Cardiac fibroblast (primary cell): ENCODE results near the gene FNIP2.
"Not testable (repeated sequence)": the region's sequence is repeated elsewhere in the genome, so short reads cannot be mapped to it uniquely, and the experiment has no call there.

Source experiments
- DNase-seq, 2 donors: peaks; one replicate each; pipeline versions ENCODE4 v3.0.0 to v3.0.0-alpha.2; 2010; ENCODE audit warnings: low read depth in 2 of 2
- H3K4me3 ChIP-seq, 2 donors: replicated peaks in 1 of 2; 1 replicate in 1 of 2; 2 replicates in 1 of 2; pipeline ENCODE4 v1.5.1; 2011; ENCODE audit warnings: low read depth in 2 of 2, low read length in 2 of 2, mild to moderate bottlenecking in 2 of 2, moderate library complexity in 1 of 2
- TF ChIP-seq, protein P1 (sequence below): IDR thresholded peaks from one replicate; pipeline ENCODE4 v1.5.1; 2011; ENCODE audit warnings: low read depth, mild to moderate bottlenecking, low read length, inconsistent platforms

FNIP2 gene

DNA sequence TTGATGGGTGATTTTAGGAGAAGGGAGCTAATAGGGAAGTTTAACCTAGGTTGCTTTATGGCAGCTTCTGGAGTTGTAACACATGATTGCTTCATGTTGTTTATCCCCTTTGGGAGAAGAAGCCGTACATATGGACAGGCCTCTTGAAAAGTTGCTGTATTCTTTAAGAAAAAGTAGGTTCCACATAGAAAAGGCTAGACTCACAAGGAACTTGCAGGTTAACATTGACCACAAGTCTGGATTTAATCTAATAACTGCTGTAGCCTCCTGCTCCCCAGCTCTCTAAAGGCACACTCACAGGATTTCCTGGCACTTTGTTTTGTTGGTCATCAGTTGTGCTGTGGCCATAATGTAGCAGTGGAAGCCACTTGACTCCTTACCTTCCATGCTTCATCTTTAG, 19.7 kb downstream of the FNIP2 start:
- TF ChIP-seq, protein P1, sequence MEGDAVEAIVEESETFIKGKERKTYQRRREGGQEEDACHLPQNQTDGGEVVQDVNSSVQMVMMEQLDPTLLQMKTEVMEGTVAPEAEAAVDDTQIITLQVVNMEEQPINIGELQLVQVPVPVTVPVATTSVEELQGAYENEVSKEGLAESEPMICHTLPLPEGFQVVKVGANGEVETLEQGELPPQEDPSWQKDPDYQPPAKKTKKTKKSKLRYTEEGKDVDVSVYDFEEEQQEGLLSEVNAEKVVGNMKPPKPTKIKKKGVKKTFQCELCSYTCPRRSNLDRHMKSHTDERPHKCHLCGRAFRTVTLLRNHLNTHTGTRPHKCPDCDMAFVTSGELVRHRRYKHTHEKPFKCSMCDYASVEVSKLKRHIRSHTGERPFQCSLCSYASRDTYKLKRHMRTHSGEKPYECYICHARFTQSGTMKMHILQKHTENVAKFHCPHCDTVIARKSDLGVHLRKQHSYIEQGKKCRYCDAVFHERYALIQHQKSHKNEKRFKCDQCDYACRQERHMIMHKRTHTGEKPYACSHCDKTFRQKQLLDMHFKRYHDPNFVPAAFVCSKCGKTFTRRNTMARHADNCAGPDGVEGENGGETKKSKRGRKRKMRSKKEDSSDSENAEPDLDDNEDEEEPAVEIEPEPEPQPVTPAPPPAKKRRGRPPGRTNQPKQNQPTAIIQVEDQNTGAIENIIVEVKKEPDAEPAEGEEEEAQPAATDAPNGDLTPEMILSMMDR: no peak
- no peak overlapping the region for H3K4me3 ChIP-seq
- DNase-seq: peak in 1 of 2 donors; percentile 18

DNA sequence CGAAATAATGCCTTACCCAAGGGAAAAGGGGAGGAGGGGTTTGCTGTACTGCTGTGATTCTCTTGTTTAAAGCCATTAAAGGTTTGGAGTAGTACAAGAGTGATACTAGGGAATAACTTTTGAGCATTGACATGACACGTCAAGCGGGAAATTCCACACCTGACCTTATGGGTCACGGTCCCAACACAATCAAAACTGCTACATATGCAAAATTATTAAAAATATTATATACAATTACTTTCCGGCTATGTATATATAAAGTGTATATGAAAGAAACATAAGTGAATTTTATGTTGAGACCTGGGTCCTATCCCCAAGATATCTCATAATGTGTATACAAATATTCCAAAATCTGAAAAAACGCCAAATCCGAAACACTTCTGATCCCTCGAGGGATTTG, 21.0 kb downstream of the FNIP2 start:
- no peak for DNase-seq
- TF ChIP-seq, protein P1: no peak
- H3K4me3 ChIP-seq: no peak overlapping the region

DNA sequence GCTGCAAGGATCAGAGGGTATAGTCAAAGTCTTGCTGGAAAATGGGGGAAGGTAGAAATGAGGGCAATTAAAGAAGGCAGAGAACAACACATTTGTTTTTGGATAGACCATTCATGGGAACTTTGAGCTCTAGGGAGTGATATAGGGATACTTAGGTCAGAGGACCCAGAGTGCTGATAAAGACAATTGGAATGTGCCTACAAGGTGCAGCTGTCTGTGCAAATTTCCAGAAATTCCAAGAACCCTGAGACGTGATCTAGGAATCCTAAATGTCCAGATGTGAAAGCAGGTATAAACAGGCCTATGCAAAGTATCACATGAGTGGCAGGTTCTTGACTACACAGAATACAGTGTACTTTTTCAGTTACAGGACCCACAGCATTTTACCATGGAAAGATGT, 24.2 kb downstream of the FNIP2 start:
- DNase-seq: peak in 1 of 2 donors; percentile 15
- H3K4me3 ChIP-seq: no peak overlapping the region
- TF ChIP-seq, protein P1: no peak

DNA sequence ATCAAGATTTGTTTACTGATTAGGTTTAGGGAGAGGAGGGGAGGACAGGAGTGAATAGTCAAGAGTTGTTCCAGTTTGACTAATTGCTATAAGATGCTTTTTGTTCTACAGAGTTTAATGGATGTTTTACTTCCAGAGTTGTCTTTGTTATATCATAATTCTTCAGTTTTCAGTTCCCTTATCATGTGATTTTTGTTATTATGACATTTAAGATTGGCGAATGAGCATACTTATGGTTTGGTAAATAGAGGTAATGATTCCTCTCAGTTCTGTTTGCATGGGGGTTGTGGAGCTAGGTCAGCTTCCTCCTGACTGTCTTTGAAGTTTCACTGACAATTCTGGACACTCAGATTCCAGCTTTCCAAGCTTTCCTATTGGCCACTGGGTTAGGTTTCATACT, 24.6 kb downstream of the FNIP2 start:
- not testable (repeated sequence) for H3K4me3 ChIP-seq

DNA sequence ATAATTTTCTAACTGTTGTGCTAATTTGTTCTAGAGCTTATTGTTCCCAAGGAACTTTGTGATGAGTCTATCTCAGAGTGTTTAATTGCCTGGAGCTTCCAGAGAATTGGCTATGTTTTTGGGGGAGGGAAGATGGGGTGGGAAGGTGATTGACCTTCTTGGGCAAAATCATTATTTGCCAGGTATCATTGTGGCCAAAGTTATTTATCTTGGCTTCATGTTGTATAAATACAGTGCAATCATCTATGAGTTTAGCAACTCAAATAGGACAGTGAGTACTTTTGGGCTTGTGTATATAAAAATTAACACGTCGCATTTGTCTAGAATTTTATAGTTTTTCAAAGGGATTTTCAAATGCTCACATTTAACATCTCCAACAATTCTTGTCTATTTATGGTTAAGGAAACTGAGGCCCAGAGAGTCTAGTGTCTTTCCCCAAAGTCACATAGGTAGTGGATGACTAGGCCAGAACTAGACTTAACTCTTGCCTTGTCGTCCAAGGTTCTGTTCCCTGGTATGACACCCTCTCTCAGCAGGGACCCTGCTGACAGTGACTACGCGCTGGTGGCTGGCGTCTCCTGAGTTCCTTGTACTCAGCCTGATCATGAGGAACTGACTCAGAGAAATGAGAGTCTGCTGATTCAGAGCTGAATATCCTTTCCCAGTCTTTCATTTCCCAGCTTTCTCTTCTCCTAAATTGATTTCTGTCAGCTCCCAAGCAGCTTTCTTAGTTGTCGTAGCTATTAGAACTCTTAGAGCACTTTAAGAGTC, 27.7 kb downstream of the FNIP2 start:
- peak in 1 of 2 donors; percentile 73 for DNase-seq
- H3K4me3 ChIP-seq: no peak overlapping the region
- TF ChIP-seq, protein P1: no peak

More for the DNA sequence above, 24.6 kb downstream of the FNIP2 start:
- not testable (repeated sequence) for DNase-seq

DNA sequence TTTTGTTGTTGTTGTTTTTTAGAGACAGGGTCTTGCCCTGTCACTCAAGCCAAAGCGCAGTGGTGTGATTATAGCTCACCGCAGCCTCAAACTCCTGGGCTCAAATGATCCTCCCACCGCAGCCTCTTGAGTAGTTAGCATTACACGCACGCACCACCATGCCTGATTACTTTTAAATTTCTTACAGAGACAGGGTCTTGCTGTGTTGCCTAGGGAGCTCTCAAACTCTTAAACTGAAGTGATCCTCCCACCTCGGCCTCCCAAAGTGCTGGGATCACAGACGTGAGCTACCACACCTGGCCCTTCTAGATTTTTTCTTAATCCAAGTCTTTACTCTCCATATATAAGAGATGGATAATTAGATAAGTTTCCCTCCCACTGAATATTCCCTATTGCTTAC, 29.2 kb downstream of the FNIP2 start:
- DNase-seq: no peak
- TF ChIP-seq, protein P1: no peak
- H3K4me3 ChIP-seq: no peak overlapping the region

DNA sequence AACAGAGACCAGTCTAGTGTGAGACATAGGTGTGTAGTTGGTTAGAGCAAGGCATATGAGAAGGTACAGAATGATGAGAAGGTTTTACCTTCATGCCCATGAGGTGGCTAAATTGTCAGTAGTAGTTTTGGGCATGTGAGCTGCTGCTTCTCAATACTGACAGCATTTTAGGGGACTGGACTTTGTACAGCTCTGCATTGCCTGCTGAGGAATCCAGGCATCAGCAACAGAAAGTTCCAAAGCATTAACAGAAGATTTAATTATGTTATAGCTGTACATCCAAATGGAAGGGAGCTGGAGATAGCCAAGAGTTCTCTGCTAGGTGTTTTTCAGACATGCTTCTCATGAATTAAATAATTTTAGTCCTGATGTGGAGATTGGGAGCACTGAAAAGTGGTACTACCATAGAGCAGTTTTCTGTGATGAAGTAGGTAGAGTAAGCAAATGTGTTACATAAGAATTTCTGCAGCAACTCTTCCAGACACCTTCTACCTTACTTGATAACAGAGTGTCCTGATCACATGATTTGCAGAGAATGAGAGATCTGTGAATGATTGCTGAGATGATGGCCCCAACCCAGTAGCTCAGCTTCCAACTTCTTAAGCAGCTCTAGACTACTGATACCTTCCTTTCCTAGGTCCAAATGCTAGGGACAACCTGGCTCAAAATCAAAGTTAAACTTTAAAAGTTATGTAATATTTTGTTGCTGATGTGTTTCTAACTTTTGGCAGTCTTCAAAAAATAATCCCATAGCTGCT, 30.4 kb downstream of the FNIP2 start:
- no peak overlapping the region for H3K4me3 ChIP-seq
- DNase-seq: no peak
- TF ChIP-seq, protein P1: no peak
